Testis (tissue), 2 donors: Measurements from ENCODE around the gene CLMN.

ENCODE experiments used
- POLR2A ChIP-seq: fragments of 450-650 bp; IDR thresholded peaks from one replicate; pipeline ENCODE4 v1.6.1; 2017; ENCODE audit warnings: antibody characterized with exemption, mild to moderate bottlenecking, moderate library complexity
- TF ChIP-seq, protein P1 (sequence below), 3 experiments: fragments of 450-650 bp in 2 of 3; fragments of 200-600 bp in 1 of 3; sonication (generic) in 1 of 3; IDR thresholded peaks; one replicate each; pipeline ENCODE4 v1.5.1; 2016 to 2019; ENCODE audit warnings: antibody characterized with exemption in 3 of 3, mild to moderate bottlenecking in 2 of 3, moderate library complexity in 1 of 3

DNA sequence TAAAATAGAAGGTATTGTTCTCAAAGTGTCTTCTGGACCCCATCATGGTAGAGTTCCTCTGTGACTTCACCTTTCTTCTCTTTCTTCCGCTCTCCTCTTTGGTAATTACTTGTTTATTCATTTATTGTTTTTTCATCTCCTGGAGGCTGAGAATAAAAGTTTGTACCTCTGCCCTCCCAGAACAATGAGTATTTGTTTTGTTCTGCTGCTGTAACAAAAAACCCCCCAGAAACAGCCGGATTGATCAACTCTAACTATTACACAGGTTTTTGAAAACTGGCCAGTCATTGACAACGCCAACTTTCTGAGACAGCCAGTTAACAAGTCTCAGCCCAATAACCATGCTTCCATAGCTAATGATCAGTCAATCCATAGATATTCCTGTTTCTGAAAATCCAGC lies 154.2 kb downstream of the CLMN start:
- TF ChIP-seq, protein P1, sequence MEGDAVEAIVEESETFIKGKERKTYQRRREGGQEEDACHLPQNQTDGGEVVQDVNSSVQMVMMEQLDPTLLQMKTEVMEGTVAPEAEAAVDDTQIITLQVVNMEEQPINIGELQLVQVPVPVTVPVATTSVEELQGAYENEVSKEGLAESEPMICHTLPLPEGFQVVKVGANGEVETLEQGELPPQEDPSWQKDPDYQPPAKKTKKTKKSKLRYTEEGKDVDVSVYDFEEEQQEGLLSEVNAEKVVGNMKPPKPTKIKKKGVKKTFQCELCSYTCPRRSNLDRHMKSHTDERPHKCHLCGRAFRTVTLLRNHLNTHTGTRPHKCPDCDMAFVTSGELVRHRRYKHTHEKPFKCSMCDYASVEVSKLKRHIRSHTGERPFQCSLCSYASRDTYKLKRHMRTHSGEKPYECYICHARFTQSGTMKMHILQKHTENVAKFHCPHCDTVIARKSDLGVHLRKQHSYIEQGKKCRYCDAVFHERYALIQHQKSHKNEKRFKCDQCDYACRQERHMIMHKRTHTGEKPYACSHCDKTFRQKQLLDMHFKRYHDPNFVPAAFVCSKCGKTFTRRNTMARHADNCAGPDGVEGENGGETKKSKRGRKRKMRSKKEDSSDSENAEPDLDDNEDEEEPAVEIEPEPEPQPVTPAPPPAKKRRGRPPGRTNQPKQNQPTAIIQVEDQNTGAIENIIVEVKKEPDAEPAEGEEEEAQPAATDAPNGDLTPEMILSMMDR (IDR thresholded peaks at IDR 0.05), result no peak
- no peak for TF ChIP-seq POLR2A
